HEK293 (cell line): ENCODE data around the gene ACVRL1.
A peak's percentile ranks its signal among the peaks of the same experiment; 100 is the strongest.

Experiments used
- CTCF ChIA-PET: fragments of 350-600 bp; formaldehyde crosslinking; extraction: SDS; loops from one replicate; lab custom pipeline; 2021; ENCODE audit warnings: antibody characterized with exemption; lab: Yijun Ruan, JAX
- POLR2A ChIA-PET: fragments of 300-600 bp; formaldehyde crosslinking; extraction: SDS; loops from one replicate; lab custom pipeline; 2020; ENCODE audit warnings: antibody characterized with exemption, inconsistent platforms; lab: Yijun Ruan, JAX
- H3K27ac ChIP-seq: fragments of 200-500 bp; sonication (Bioruptor generic); 2 replicates; pipeline ENCODE4 v1.5.1; 2014; ENCODE audit warnings: low read depth, low read length, control low read depth, inconsistent platforms; ENCODE audit errors: extremely low read depth
- H3K36me3 ChIP-seq, 2 experiments: fragments of 200-500 bp in 1 of 2; sonication (Bioruptor generic) in 1 of 2; 1 replicate in 1 of 2; 2 replicates in 1 of 2; pipeline ENCODE4 v1.5.1; 2014 to 2017; ENCODE audit warnings: inconsistent platforms in 2 of 2, low read length in 2 of 2; ENCODE audit not compliant: control insufficient read depth in 2 of 2, insufficient read depth in 1 of 2
- H3K4me1 ChIP-seq: fragments of 200-500 bp; sonication (Bioruptor generic); 2 replicates; pipeline ENCODE4 v1.5.1; 2014; ENCODE audit warnings: mild to moderate bottlenecking, low read length, inconsistent platforms; ENCODE audit not compliant: control insufficient read depth, insufficient read depth
- H3K4me3 ChIP-seq: 2 replicates; pipeline ENCODE4 v1.5.1; 2011; ENCODE audit warnings: low read depth, mild to moderate bottlenecking, control low read depth, low read length, moderate library complexity
- H3K9me3 ChIP-seq: fragments of 200-500 bp; sonication (Bioruptor generic); 2 replicates; pipeline ENCODE4 v1.5.1; 2014; ENCODE audit warnings: low read depth, low read length, inconsistent platforms; ENCODE audit not compliant: control insufficient read depth, insufficient read depth
- GLIS1 ChIP-seq: fragments of 450-650 bp; formaldehyde crosslinking; IDR thresholded peaks from 2 replicates; pipeline ENCODE4 v1.5.1; 2016; ENCODE audit warnings: missing biosample characterization, missing genetic modification characterization
- SCRT2 ChIP-seq: fragments of 450-650 bp; formaldehyde crosslinking; IDR thresholded peaks from 2 replicates; pipeline ENCODE4 v1.5.1; 2016; ENCODE audit warnings: missing biosample characterization, missing genetic modification characterization
- ZBTB7A ChIP-seq: fragments of 450-650 bp; formaldehyde crosslinking; IDR thresholded peaks from 2 replicates; pipeline ENCODE4 v1.5.1; 2016; ENCODE audit warnings: low read depth, missing biosample characterization, missing genetic modification characterization
- ZIC2 ChIP-seq: fragments of 450-650 bp; formaldehyde crosslinking; IDR thresholded peaks from 2 replicates; pipeline ENCODE4 v1.5.1; 2016; ENCODE audit warnings: missing biosample characterization, missing genetic modification characterization
- ZNF121 ChIP-seq: fragments of 450-650 bp; formaldehyde crosslinking; IDR thresholded peaks from 2 replicates; pipeline ENCODE4 v1.5.1; 2016; ENCODE audit warnings: missing biosample characterization, missing genetic modification characterization
- ZNF16 ChIP-seq: fragments of 450-650 bp; formaldehyde crosslinking; IDR thresholded peaks from 2 replicates; pipeline ENCODE4 v1.5.1; 2016; ENCODE audit warnings: low read depth, missing biosample characterization, missing genetic modification characterization
- ZNF311 ChIP-seq: fragments of 450-650 bp; formaldehyde crosslinking; IDR thresholded peaks from 2 replicates; pipeline ENCODE4 v1.5.1; 2017; ENCODE audit warnings: missing biosample characterization, missing genetic modification characterization, borderline replicate concordance
- ZNF514 ChIP-seq: fragments of 450-650 bp; formaldehyde crosslinking; IDR thresholded peaks from 2 replicates; pipeline ENCODE4 v1.5.1; 2016; ENCODE audit warnings: missing biosample characterization, missing genetic modification characterization
- ZNF529 ChIP-seq: fragments of 450-650 bp; formaldehyde crosslinking; IDR thresholded peaks from 2 replicates; pipeline ENCODE4 v1.5.1; 2017; ENCODE audit warnings: missing genetic modification characterization, missing biosample characterization; ENCODE audit not compliant: insufficient replicate concordance
- ZNF571 ChIP-seq: fragments of 450-650 bp; formaldehyde crosslinking; IDR thresholded peaks from 2 replicates; pipeline ENCODE4 v1.5.0; 2017; ENCODE audit warnings: missing biosample characterization, missing genetic modification characterization
- ZNF658 ChIP-seq: fragments of 450-650 bp; formaldehyde crosslinking; IDR thresholded peaks from 2 replicates; pipeline ENCODE4; 2016; ENCODE audit warnings: missing biosample characterization, missing genetic modification characterization
- TF ChIP-seq, protein P1 (sequence below): fragments of 450-650 bp; formaldehyde crosslinking; IDR thresholded peaks from 2 replicates; pipeline ENCODE4 v1.5.1; 2017; ENCODE audit warnings: missing biosample characterization, missing genetic modification characterization
- TF ChIP-seq, protein P2 (sequence below): fragments of 450-650 bp; formaldehyde crosslinking; IDR thresholded peaks from 2 replicates; pipeline ENCODE4 v1.5.1; 2017; ENCODE audit warnings: missing biosample characterization, missing genetic modification characterization

Gene ACVRL1

DNA sequence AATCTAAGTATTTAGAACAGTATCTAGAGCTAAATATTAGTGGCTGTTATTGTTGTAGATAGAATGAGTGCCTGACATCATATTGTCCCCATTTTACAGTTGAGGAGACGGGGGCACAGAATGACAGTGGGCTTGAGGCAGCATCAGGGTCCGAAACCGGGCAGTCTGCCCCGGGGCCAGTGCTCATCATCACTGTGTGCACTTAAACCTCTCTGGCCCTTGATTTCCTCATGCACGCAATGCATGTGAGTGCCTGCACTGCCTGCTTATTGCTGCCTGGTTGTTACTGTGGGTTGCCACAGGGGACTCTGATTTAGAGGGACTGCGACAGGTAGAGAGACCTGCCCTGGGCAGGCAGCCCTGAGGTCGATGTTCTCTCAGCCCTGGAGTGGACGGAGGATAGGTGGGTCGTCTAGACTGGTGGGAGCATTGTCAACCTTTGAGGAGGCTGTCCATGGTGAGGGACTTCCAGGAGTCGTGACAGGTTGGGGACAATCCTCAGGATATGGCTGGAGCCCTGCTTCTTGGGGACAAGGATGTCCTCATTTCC, 9.8 kb downstream of the ACVRL1 start:
- CTCF ChIA-PET = interaction anchor here (0.5 to 2.9 kb wide), 3 partner anchors 9 to 385 kb away, joined by 3 to 19 read pairs (median 3); no protein-coding TSS in a partner anchor
- TF ChIP-seq SCRT2 (tag by site-specific recombination) = peak; percentile 62
- TF ChIP-seq, protein P1, sequence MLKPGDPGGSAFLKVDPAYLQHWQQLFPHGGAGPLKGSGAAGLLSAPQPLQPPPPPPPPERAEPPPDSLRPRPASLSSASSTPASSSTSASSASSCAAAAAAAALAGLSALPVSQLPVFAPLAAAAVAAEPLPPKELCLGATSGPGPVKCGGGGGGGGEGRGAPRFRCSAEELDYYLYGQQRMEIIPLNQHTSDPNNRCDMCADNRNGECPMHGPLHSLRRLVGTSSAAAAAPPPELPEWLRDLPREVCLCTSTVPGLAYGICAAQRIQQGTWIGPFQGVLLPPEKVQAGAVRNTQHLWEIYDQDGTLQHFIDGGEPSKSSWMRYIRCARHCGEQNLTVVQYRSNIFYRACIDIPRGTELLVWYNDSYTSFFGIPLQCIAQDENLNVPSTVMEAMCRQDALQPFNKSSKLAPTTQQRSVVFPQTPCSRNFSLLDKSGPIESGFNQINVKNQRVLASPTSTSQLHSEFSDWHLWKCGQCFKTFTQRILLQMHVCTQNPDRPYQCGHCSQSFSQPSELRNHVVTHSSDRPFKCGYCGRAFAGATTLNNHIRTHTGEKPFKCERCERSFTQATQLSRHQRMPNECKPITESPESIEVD (tag by site-specific recombination) = no peak
- peaks cover 0 to 10% of the 10 kb centered on the region in 2 experiments; a peak in 1 of 3 replicates for H3K36me3 ChIP-seq

DNA sequence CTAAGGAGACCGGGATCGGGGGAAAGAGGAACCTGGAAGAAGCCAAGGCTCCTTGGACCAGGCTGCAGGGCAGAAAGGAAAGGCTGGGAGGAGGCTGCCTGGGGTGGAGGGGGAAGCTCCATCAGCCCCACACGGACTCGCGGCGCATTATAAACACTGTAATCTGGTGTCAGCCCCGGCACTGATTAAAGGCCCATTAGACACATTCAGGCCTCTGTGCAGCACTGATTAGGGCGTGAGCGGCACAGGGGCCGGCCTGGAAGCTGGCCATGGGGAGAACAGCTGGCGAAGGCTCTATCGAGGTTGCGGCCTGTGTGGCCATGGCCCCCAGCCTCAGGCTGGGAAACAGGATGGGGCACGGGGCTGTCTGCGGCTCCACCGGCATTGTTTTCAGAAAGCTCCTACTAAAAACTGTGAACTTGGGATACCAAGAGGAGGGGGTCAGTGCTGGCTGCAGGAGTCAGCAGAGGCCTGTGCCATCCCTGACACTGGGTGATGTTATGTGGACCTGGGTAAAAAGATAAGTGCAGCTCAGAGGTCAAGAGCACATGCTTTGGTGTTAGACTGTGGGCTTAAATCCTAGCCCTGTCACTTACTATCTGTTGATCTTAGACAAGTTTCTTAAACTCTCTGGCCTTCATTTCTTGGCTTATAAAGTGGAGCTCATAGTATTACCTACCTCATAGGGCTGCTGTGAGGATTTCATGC, 10.6 kb downstream of the ACVRL1 start:
- H3K27ac ChIP-seq = no peak overlapping the region
- no peak overlapping the region for H3K4me3 ChIP-seq
- no peaks in the 10 kb centered on the region for H3K4me1 ChIP-seq
- TF ChIP-seq GLIS1 (tag by site-specific recombination) = peak; percentile 28; the same call in 1 of the 2 replicates
- no peak for TF ChIP-seq ZBTB7A
- ChIA-PET POLR2A (no interaction called here), CTCF (interaction anchor here (0.5 to 2.9 kb wide), 5 partner anchors 9 to 386 kb away, joined by 3 to 19 read pairs (median 3); no protein-coding TSS in a partner anchor)
- peaks cover 0 to 10% of the 10 kb centered on the region in 2 experiments; a peak in 1 of 3 replicates for H3K36me3 ChIP-seq
- H3K9me3 ChIP-seq = no peaks in the 10 kb centered on the region

More for the DNA sequence above, 9.8 kb downstream of the ACVRL1 start:
- Histone ChIP-seq H3K27ac (no peak overlapping the region), H3K4me1 (no peaks in the 10 kb centered on the region), H3K4me3 (no peak overlapping the region), H3K9me3 (no peaks in the 10 kb centered on the region)
- POLR2A ChIA-PET = no interaction called here

DNA sequence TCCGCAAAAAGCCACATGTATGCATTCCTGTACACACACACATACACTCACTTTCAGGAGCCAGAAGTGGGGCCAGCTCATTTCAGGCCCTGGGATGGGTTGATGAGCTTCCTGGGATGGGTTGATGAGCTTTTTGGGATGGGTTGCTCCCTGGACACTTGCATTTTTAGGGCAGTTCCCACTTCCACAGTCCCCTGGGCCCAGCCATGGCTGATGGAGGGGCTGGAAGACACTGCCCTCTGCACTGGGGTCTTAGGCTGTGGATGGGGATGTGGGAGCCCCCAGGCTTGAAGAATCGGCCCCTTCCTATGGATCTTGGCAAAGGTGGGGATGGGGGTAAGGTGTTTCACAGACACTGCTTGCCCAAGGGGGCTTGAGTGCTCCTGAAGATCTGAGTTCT, 12.7 kb downstream of the ACVRL1 start:
- ChIA-PET CTCF (no interaction called here), POLR2A (no interaction called here)
- H3K36me3 ChIP-seq = peaks cover 0 to 10% of the 10 kb centered on the region in 2 experiments; a peak in 1 of 3 replicates
- no peaks in the 10 kb centered on the region for H3K9me3 ChIP-seq
- TF ChIP-seq ZIC2 (tag by site-specific recombination) (no peak), ZNF571 (tag by site-specific recombination) (no peak), ZNF311 (tag by site-specific recombination) (no peak), ZNF16 (no peak), ZNF514 (tag by site-specific recombination) (no peak), ZNF121 (tag by site-specific recombination) (no peak), ZNF529 (tag by site-specific recombination) (no peak), ZNF658 (tag by site-specific recombination) (no peak)
- TF ChIP-seq, protein P2, sequence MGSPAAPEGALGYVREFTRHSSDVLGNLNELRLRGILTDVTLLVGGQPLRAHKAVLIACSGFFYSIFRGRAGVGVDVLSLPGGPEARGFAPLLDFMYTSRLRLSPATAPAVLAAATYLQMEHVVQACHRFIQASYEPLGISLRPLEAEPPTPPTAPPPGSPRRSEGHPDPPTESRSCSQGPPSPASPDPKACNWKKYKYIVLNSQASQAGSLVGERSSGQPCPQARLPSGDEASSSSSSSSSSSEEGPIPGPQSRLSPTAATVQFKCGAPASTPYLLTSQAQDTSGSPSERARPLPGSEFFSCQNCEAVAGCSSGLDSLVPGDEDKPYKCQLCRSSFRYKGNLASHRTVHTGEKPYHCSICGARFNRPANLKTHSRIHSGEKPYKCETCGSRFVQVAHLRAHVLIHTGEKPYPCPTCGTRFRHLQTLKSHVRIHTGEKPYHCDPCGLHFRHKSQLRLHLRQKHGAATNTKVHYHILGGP = no peak
- H3K27ac ChIP-seq = no peak overlapping the region
- no peaks in the 10 kb centered on the region for H3K4me1 ChIP-seq
- H3K4me3 ChIP-seq = no peak overlapping the region
